GM18951 (cell line): ENCODE data around the gene DSCAML1.

Experiments
- POLR2A ChIP-seq: IDR thresholded peaks from 4 replicates; pipeline ENCODE4 v1.6.1; 2011; ENCODE audit warnings: mild to moderate bottlenecking; ENCODE audit not compliant: insufficient read length, insufficient read depth; ENCODE audit errors: extremely low read depth
- in situ Hi-C: fragments of 300-500 bp; cut with MboI; formaldehyde crosslinking; loops from one replicate; pipeline ENCODE4 v1.12.0; 2022; ENCODE audit warnings: low sequenced_read_pairs, mixed read lengths, inconsistent platforms; ENCODE audit not compliant: unreplicated experiment

DSCAML1 gene

DNA sequence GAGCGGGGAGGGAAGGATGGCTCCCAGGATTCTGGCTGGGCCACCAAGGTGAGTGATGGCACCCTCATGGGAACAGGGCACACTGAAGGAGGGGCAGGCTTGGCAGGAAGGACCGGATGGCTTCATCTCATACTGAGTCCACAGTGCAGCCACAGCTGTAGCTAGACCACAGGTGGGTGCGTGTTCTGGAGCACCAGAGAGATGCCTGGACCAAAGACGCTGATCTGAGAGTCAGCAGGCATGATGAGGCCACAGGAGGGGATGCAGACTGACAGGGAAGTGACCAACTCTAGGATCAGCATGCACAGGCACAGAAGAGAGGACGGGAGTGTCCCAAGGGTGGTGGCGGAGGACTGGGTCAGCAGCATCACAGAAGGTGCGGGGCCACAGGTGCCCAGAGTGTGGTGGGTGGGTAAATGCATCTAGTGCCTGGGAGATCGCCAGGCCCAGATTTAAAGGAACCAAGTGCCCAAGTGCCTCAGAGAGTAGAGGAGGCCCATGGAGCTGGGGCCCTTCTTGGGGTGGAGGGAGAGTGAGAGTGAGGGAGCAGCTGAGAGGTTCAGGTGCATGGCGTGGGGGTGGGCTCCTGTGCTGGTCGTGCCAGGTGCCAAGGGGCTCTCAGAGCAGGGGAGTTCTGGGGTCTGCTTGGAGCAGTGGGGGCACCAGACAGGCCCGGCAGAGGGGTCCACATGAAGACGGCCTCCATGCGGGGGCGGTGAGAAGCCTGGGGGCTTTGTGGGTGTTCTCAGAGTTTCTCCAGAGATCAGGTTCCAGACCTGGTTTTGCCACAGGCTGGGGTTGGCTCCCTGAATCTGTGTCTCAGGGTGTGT is 355.7 kb downstream of the DSCAML1 start:
- in situ Hi-C loops: no loop called here
- TF ChIP-seq POLR2A: no peak

- TF ChIP-seq POLR2A: no peak
- in situ Hi-C loops: no loop called here
These were observed 356.8 kb downstream of the DSCAML1 start for GRCh38 chr11:117440258-117440657.

GRCh38 chr11:117439256-117439655 is 357.8 kb downstream of the DSCAML1 start:
- no peak for TF ChIP-seq POLR2A
- in situ Hi-C loops: no loop called here

- no peak for TF ChIP-seq POLR2A
- in situ Hi-C loops: no loop called here
These were observed 358.5 kb downstream of the DSCAML1 start for GRCh38 chr11:117438371-117439000.

GRCh38 chr11:117437791-117438130 is 359.3 kb downstream of the DSCAML1 start:
- TF ChIP-seq POLR2A: no peak
- in situ Hi-C loops: no loop called here

- TF ChIP-seq POLR2A: no peak
- in situ Hi-C loops: no loop called here
These were observed 359.8 kb downstream of the DSCAML1 start for GRCh38 chr11:117437041-117437790.

DNA sequence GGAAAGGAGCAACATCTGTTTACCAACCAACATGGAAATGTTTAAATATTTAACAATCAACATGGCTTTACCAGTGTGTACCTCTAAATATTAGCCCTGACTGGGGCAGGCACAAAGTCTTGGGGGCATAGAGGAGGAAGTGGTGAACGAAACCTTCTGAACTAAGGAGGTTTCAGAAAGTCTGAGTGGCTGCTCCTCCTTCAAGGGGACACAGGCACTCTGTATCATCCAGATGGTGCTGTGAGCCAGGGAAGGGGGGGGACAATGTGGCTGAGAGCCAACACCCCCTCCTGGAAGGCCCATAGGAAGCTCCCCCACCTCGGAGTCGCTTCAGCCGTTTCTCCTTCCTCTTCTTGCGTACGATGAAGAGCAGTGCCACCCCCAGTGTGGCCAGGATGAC is 361.7 kb downstream of the DSCAML1 start:
- in situ Hi-C loops: no loop called here
- no peak for TF ChIP-seq POLR2A

GRCh38 chr11:117434481-117434880 is 362.5 kb downstream of the DSCAML1 start:
- TF ChIP-seq POLR2A: no peak
- in situ Hi-C loops: no loop called here

DNA sequence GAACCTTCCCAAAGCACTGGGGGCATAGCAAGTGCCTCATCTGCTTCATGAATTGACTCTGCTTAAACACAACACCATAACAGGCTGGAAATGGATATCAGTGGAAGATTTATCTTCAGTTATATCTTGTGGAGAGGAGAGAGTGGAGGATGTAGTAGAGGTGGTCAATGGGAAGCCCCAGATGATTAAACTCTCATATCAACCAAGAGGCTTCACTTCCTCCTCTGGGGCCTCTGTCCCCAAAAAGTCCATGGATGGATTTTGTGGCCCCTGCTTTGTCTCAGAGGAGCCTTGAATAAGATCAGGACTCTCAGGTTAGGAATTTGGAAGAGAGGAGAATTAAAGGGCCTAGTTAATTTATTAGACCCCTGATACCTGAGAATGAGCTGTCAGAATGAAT is 363.3 kb downstream of the DSCAML1 start:
- in situ Hi-C loops: no loop called here
- no peak for TF ChIP-seq POLR2A

GRCh38 chr11:117431436-117431835 is 365.6 kb downstream of the DSCAML1 start:
- in situ Hi-C loops: no loop called here
- TF ChIP-seq POLR2A: no peak

- in situ Hi-C loops: no loop called here
- no peak for TF ChIP-seq POLR2A
These were observed 366.6 kb downstream of the DSCAML1 start for GRCh38 chr11:117430293-117430955.

DNA sequence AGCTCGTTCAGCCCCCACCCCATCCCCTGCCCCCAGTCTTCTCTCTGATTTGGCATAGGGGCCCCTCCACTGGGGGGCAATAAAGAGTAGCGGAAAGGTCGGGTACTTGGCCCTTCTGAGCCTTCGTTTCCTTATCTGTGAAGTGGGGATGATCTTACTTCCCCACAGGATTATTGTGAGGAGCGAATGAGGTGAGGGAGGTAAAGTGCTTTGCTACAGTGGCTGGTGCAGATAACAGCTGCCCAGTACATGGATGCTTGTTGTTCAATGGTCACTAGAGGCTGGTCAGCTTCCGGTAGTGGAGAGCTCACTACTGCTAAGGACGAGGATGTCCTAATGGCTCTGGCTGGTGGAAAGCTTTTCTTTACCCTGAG is 368.2 kb downstream of the DSCAML1 start:
- in situ Hi-C loops: loop anchor here (10.0 kb wide), 1 partner anchor 376 kb away; no protein-coding TSS in a partner anchor
- TF ChIP-seq POLR2A: no peak

GRCh38 chr11:117428186-117428855 is 368.7 kb downstream of the DSCAML1 start:
- in situ Hi-C loops: loop anchor here (10.0 kb wide), 1 partner anchor 376 kb away; no protein-coding TSS in a partner anchor
- TF ChIP-seq POLR2A: no peak

DNA sequence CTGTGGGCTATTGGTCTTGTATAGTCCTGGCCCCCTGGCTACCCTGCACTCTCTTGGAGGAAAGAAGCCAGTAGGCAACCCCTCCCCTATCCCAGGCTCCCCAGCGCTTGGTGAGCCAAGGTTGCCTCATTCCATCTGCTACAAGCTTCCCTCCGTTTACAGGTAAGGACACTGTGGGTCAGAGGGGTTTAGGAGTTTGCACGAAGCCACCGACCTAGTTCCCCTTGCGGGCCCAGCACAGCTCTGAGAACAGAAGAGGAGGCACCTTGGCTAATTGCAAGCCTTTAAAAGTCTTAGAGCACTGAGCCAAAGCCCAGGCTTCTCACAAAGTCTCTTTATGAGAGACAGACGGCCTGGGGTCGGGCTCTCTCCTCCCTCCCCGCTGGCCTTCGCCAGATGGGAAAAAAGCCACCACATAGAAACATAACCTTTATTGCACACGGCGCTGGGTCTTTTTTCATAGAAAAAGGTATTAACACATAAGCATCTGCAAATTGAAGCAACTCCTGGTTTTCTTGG is 369.6 kb downstream of the DSCAML1 start:
- in situ Hi-C loops: loop anchor here (10.0 kb wide), 1 partner anchor 377 kb away; no protein-coding TSS in a partner anchor
- TF ChIP-seq POLR2A: no peak
